GM23248 (cell line): Measurements from ENCODE around the gene TBKBP1.

ENCODE experiments used
- EZH2 ChIP-seq: fragments of 200-600 bp; sonication (generic); IDR thresholded peaks from 2 replicates; pipeline ENCODE4 v1.6.1; 2018; ENCODE audit warnings: antibody characterized with exemption, mild to moderate bottlenecking; ENCODE audit not compliant: insufficient read depth, poor library complexity, severe bottlenecking
- EZH2phosphoT487 ChIP-seq: fragments of 200-600 bp; sonication (generic); IDR thresholded peaks from 2 replicates; pipeline ENCODE4 v1.6.1; 2018; ENCODE audit warnings: antibody characterized with exemption, moderate library complexity, mild to moderate bottlenecking, low read depth; ENCODE audit not compliant: insufficient read depth

DNA sequence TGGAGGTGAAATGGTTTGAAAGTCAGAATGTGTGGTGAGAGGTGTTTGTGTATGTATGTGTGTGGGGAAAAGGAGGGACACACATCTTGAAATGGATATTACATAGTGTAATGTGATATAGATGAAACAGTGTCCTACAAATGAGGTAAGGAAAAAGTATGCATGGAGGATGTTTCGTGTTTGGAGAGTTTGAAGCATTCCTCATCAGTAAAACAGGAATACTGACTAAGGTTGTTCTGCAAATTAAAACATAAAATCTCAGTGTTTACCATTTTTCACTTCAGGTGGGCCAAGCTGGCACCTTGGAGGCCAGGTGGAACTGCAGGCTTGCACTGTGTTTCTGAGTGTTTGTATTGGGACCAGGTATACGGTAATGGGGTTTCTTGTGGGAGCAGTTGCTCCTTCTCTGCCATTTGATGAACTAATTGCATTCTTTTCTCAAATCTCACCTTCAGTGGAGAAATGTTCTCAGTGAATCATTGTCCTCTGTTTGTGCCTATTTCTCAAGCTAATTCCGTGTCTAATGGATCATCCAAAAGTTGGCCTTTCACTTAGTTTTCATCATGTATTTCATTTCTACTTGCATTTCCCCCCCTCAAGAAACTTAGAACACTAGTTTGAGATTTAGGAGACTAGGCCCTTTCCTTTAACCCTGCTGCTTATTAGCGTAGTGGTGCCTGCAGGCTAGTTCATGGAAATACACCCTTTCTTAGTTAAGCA, 8.2 kb upstream of the TBKBP1 start:
- no peak for TF ChIP-seq EZH2
- no peak for TF ChIP-seq EZH2phosphoT487
